HG03469 (cell line): ENCODE data around the gene USP6NL.
"Not testable (repeated sequence)": the region's sequence is repeated elsewhere in the genome, so short reads cannot be mapped to it uniquely, and the experiment has no call there.

ENCODE experiments used
- ATAC-seq: cut with Tn5 transposase; IDR thresholded peaks from one replicate; pipeline ENCODE4 v1.9.1; 2021; ENCODE audit warnings: mild to moderate bottlenecking, moderate library complexity, moderate number of reproducible peaks; ENCODE audit not compliant: unreplicated experiment

USP6NL gene

GRCh38 chr10:11611248-11612020 is at the start of gene USP6NL:
Gene USP6NL (minus strand): TSS chr10:11611650. CDS start chr10:11597634, 14,016 bp downstream.
- ATAC-seq, result peak; percentile 40

DNA sequence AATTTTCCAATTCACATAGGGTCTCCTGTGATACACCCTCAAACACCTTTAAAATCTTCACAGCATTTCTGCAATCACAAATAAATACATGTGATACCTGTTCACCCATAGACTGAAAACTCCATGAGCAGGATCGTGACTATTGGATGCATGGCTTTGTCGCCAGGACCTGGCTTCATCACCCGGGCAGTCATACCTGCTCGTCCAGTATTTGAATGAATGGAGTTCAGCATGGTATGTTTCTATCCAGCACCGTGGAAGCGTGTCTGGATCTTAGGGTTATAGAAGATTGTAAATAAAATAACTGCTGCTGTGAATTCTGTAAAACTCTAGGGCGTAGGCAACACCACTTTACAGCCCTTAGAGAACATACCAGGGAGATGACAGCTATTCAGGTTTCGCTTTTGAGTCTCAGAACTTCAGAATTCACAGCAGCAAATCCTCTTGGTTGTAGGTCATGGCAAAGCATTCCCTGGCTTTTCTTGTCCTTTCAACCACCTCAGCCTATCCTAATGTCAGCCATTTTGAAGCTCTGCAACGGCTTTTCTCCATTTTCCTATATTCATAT is 47.4 kb upstream of the USP6NL start:
- no peak for ATAC-seq

- ATAC-seq, result no peak
These were observed 44.4 kb upstream of the USP6NL start for GRCh38 chr10:11655836-11656235.

DNA sequence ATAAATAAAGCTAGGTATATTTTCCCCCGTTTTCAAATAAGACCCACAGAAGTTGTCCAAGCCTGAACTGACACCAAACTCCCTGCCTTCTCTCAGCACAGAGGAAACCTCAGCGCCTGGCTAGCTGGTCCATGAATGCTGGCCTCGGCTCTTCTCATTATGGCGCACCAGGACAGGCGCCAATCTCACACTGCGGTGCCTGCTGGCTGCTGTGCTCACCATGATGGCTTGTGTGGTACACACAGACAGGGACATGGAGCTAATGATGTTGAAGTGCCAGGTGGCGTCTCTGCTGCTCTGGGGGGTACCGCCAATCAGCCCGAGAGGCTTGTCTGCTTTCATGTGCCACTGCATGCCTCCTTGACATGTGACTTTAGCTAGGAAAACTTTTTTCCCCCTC is 43.2 kb upstream of the USP6NL start:
- no peak for ATAC-seq

- ATAC-seq, result no peak
These were observed 42.5 kb upstream of the USP6NL start for GRCh38 chr10:11653758-11654471.

DNA sequence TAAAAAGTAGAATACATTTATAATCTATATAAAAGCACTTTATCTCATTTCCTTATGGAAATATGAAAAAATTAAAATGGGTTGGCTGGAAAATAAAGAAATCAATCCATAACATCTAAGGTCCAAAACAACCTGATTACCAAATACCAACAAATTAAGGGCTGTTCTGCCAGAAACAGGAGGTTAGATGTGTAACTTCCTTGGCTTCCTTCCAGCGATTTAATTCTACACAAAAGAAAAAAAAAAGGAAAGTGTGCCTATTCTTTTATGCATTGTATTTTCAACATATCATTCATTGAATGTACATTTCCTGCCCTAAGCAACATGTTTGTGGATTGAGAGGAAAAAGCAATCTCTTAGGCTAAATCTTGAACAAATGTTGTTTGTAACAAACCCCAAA is 36.2 kb upstream of the USP6NL start:
- ATAC-seq, result no peak

GRCh38 chr10:11646450-11646849 is 35.0 kb upstream of the USP6NL start:
- ATAC-seq, result no peak

DNA sequence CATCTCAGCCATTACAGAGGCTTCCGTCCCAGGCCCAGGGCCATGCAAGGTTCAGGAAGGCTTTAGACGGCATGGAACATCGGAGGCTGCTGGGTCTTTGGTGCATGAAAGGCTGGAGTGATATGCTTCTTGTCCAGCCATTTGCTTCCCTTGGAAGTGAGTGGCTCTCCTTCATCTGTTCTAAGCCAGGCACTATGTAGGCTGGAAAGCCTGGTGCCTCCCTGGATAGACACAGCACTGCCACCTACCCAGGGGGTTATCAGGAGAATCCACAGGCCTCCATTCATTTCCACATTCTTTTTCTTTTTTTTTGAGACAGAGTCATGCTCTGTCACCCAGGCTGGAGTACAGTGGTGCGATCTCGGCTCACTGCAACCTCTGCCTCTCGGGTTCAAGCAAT is 31.6 kb upstream of the USP6NL start:
- ATAC-seq, result no peak

DNA sequence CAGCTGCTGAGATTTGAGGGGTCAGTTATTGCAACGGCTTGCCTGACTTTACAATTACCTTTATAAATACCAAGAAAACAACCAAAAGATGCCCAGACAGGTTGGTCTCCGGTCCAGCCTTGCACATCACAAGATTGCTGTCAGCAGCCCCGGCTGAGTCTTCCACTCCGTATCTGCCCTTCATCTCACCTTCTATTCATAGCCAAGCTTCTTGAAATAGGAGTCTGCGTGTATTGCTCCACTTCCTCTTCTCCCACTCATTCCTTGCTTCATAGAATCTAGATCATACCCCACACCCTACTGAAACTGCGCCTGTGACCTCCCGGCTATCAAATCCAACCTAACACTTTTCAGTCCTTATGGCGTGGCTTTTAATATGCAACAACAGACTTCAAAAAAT is 31.1 kb upstream of the USP6NL start:
- no peak for ATAC-seq

- ATAC-seq, result no peak
These were observed 28.7 kb upstream of the USP6NL start for GRCh38 chr10:11639849-11640764.

DNA sequence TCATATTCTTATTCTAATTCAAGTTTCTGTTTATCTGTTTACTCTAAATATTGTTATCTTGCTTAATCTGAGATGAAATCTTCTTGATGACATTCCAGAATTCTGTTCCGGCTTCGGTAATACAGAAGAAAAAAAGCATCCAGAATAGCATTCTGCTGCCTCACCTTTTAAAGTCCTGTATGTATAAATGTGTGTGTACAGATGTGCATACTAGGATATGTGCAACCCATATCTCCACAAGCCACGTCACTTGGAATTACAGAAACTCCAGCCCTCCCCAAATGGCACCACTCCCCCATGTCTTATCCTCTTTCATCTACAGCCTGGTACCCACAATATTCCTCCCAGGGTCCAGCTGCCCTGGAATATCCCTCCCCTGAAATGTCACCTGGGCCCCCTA is 27.9 kb upstream of the USP6NL start:
- ATAC-seq, result no peak

DNA sequence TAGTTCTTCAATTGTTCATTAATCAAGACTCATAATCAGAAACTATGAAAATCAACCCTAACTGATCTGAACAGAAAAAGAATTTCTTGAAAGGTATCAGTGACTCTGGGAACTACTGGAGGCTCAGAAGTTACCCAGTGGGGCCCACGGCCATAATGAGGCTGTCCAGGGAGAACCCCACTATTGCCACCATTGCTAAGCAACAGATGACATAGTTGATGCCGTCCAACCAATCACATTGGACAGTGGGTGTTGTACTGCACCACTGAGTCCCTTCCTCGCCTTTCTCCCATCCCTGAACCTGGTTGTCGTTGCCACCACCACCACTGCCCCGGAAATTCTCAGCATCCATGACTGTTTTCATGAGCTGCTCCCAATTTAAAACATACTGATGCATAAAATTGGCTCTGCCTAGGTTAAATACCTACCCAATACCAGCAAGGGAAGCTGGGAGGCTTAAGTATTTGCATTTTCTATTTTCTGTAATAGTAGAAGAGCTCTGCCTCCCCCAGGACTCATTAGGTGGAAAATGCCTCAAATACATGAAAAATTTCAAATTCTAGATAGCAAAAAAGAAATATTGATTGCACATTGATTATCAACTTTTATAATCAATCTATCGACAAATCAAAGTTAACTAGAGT is 26.7 kb upstream of the USP6NL start:
- ATAC-seq, result peak; percentile 82

GRCh38 chr10:11636697-11637303 is 25.4 kb upstream of the USP6NL start:
- ATAC-seq, result no peak

GRCh38 chr10:11631890-11632587 is 20.6 kb upstream of the USP6NL start:
- peak; percentile 94 for ATAC-seq

GRCh38 chr10:11631291-11631690 is 19.8 kb upstream of the USP6NL start:
- ATAC-seq, result no peak

DNA sequence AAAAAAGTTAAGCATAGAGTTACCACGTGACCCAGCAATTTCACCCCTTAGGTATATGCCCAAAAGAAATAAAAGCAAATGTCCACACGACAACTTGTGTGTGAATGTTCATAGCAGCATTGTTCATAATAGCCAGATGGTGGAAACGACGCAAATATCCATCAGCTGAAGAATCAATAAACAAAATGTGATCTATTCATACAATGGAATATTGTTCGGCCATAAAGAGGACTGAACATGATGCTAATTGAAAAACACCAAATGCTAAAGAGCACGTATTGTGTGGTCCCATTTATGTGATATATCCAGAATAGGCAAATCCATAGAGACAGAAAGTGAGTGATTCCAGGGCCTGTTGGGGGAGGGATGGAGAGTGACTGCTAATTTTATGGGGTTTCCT is 18.3 kb upstream of the USP6NL start:
- no peak for ATAC-seq

DNA sequence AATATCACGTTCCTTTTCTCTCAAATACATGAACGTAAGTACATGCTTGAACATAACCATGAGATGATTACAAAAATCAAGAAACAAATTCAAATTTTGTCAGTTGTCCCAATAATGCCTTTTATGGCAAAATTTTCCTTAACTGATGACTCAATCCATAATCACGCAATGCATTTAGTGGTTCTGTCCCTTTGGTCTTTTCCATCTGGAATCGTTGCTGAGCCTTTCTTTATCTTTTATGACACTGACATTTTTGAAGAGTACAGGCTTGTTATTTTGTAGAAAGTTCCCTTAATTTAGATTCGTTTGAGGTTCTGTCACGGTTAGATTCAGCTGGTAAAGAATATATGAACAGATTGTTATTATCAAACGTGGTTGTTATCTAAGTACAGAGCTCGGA is 16.5 kb upstream of the USP6NL start:
- not testable (repeated sequence) for ATAC-seq

GRCh38 chr10:11626071-11626470 is 14.6 kb upstream of the USP6NL start:
- no peak for ATAC-seq

- peak; percentile 73 for ATAC-seq
These were observed 13.7 kb upstream of the USP6NL start for GRCh38 chr10:11625019-11625735.
